ENCODE results near the gene CCDC152. TPM values are rescaled to one million over a fixed set of nuclear protein-coding genes. Genes with fewer than 3 reads are reported as not detected.

Gene CCDC152
- total and polyA plus RNA-seq, 2 of the 13 experiments (the other 11 are each of a cell fraction or from before 2014, with no cell fraction given) = 0.20 to 0.36 TPM

DNA sequence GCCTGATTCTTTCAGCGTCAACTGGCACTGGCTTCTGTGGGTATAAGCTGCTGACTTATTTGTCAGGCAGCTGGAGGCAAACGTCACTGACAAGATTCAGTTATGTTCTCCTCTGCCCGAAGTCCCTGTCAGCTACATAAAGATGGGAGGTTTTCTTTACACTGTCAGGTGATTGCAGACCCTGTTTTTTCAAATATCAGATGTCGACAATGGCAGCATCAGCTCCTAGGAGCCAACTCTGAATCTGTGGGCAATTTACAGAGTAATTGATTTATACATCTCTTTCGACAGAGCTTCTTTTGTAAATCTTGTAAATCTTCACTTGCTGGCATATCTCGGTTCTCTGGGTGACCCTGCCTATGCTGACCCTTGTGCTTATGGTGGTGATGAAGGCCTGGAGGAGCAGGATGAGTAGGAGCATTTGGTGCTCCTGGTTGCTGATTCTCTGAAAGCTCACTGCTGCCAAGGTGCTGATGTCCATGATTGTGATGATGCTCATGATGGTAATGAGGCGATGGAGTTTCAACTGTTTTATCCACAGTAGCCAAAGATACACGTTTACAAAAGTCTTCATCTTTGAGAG is 44.2 kb downstream of the CCDC152 start (continued):
- TF ChIP-seq PCBP2 (optimal IDR thresholded peaks at IDR 0.05; ENCODE audit: low read depth, low read length, poor library complexity, severe bottlenecking) (no peak), ZNF788 (CRISPR knock-in tag; IDR thresholded peaks at IDR 0.05; ENCODE audit: borderline replicate concordance) (no peak), ZNF335 (CRISPR knock-in tag; IDR thresholded peaks at IDR 0.05) (no peak), TCF7L2 (IDR thresholded peaks at IDR 0.05; ENCODE audit: low read depth, low read length) (no peak), ATM (IDR thresholded peaks at IDR 0.05; ENCODE audit: borderline replicate concordance) (no peak), ZBTB20 (CRISPR knock-in tag; IDR thresholded peaks at IDR 0.05; ENCODE audit: borderline replicate concordance, low read depth) (no peak), PCBP1 (IDR thresholded peaks at IDR 0.05; ENCODE audit: borderline replicate concordance, low read depth, low read length) (no peak), ZFYVE20 (CRISPR knock-in tag; IDR thresholded peaks at IDR 0.05; ENCODE audit: borderline replicate concordance, low read depth) (no peak), SCMH1 (CRISPR knock-in tag; IDR thresholded peaks at IDR 0.05; ENCODE audit: borderline replicate concordance) (no peak), NR3C1 (CRISPR knock-in tag; IDR thresholded peaks at IDR 0.05) (no peak), DPF2 (CRISPR knock-in tag; IDR thresholded peaks at IDR 0.05; ENCODE audit: borderline replicate concordance, low read depth) (no peak), MEIS1 (CRISPR knock-in tag; IDR thresholded peaks at IDR 0.05; ENCODE audit: borderline replicate concordance) (no peak), MED1 (CRISPR knock-in tag; IDR thresholded peaks at IDR 0.05) (peak; percentile 49; the same call in 1 of the 2 replicates), ZNF234 (CRISPR knock-in tag; conservative IDR thresholded peaks at IDR 0.05) (no peak), ZNF839 (CRISPR knock-in tag; IDR thresholded peaks at IDR 0.05; ENCODE audit: borderline replicate concordance) (no peak), ZNF878 (CRISPR knock-in tag; IDR thresholded peaks at IDR 0.05) (peak; percentile 56; the same call in 1 of the 2 replicates), ZC3H4 (CRISPR knock-in tag; IDR thresholded peaks at IDR 0.05; ENCODE audit: borderline replicate concordance) (no peak; the same call in 1 of the 2 replicates), TCF12 (IDR thresholded peaks at IDR 0.05) (no peak), TCF12 (CRISPR knock-in tag; IDR thresholded peaks at IDR 0.05) (no peak), SAFB2 (CRISPR knock-in tag; IDR thresholded peaks at IDR 0.05; ENCODE audit: borderline replicate concordance, low read depth) (peak; percentile 90)
- TF ChIP-seq, protein P1, sequence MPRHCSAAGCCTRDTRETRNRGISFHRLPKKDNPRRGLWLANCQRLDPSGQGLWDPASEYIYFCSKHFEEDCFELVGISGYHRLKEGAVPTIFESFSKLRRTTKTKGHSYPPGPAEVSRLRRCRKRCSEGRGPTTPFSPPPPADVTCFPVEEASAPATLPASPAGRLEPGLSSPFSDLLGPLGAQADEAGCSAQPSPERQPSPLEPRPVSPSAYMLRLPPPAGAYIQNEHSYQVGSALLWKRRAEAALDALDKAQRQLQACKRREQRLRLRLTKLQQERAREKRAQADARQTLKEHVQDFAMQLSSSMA (CRISPR knock-in tag; IDR thresholded peaks at IDR 0.05) = no peak
- TF ChIP-seq, protein P2, sequence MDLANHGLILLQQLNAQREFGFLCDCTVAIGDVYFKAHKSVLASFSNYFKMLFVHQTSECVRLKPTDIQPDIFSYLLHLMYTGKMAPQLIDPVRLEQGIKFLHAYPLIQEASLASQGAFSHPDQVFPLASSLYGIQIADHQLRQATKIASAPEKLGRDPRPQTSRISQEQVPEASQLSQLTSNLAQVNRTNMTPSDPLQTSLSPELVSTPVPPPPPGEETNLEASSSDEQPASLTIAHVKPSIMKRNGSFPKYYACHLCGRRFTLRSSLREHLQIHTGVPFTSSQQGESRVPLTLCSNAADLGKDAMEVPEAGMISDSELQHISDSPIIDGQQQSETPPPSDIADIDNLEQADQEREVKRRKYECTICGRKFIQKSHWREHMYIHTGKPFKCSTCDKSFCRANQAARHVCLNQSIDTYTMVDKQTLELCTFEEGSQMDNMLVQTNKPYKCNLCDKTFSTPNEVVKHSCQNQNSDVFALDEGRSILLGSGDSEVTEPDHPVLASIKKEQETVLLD (CRISPR knock-in tag; IDR thresholded peaks at IDR 0.05; ENCODE audit: low read depth) = peak; percentile 59; the same call in 1 of the 2 replicates
- TF ChIP-seq, protein P3, sequence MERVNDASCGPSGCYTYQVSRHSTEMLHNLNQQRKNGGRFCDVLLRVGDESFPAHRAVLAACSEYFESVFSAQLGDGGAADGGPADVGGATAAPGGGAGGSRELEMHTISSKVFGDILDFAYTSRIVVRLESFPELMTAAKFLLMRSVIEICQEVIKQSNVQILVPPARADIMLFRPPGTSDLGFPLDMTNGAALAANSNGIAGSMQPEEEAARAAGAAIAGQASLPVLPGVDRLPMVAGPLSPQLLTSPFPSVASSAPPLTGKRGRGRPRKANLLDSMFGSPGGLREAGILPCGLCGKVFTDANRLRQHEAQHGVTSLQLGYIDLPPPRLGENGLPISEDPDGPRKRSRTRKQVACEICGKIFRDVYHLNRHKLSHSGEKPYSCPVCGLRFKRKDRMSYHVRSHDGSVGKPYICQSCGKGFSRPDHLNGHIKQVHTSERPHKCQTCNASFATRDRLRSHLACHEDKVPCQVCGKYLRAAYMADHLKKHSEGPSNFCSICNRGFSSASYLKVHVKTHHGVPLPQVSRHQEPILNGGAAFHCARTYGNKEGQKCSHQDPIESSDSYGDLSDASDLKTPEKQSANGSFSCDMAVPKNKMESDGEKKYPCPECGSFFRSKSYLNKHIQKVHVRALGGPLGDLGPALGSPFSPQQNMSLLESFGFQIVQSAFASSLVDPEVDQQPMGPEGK (CRISPR knock-in tag; IDR thresholded peaks at IDR 0.05) = no peak
- TF ChIP-seq, protein P4, sequence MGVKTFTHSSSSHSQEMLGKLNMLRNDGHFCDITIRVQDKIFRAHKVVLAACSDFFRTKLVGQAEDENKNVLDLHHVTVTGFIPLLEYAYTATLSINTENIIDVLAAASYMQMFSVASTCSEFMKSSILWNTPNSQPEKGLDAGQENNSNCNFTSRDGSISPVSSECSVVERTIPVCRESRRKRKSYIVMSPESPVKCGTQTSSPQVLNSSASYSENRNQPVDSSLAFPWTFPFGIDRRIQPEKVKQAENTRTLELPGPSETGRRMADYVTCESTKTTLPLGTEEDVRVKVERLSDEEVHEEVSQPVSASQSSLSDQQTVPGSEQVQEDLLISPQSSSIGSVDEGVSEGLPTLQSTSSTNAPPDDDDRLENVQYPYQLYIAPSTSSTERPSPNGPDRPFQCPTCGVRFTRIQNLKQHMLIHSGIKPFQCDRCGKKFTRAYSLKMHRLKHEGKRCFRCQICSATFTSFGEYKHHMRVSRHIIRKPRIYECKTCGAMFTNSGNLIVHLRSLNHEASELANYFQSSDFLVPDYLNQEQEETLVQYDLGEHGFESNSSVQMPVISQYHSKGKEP (CRISPR knock-in tag; IDR thresholded peaks at IDR 0.05) = no peak
- TF ChIP-seq, protein P5, sequence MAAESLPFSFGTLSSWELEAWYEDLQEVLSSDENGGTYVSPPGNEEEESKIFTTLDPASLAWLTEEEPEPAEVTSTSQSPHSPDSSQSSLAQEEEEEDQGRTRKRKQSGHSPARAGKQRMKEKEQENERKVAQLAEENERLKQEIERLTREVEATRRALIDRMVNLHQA (CRISPR knock-in tag; IDR thresholded peaks at IDR 0.05) = no peak

Measured in HepG2 (cell line).